ENCODE results near the gene HSPG2.
"Not testable (repeated sequence)": the region's sequence is repeated elsewhere in the genome, so short reads cannot be mapped to it uniquely, and the experiment has no call there.

HSPG2 gene

DNA sequence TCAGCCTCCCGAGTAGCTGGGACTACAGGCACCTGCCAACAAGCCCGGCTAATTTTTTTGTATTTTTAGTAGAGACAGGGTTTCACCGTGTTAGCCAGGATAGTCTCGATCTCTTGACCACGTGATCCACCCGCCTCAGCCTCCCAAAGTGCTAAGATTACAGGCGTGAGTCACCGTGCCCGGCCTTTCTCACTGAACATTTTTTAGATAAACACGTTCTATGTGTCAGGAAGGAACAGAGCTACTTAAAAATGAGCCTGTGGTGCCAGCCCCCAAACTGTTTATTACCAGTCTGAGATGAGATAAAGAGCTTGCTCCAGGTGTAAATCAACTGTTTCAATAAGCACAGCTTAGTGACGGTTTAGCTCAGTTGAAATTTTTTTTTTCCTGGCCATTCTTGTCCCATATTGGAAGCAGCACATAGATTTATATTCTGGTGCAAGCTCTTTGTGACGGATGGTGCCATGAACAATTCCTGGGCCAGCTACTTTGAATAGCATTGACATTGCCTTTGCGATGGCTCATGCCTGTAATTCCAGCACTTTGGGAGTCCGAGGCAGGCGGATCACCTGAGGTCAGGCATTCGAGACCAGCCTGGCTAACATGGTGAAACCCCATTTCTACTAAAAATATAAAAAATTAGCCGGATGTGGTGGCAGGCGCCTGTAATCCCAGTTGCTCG lies 6.0 kb upstream of the HSPG2 start:
- not testable (repeated sequence) for H3K9me3 ChIP-seq (ENCODE audit: control insufficient read depth in 5 of 5, low read length in 5 of 5); H3K9ac ChIP-seq (ENCODE audit: low read length in 5 of 5); H3K27me3 ChIP-seq (ENCODE audit: control insufficient read depth in 5 of 5, insufficient read depth in 4 of 5, low read length in 5 of 5); H3K27ac ChIP-seq (ENCODE audit: low read depth, low read length); H3K4me3 ChIP-seq (ENCODE audit: low read depth in 1 of 5, low read length in 5 of 5); H3K36me3 ChIP-seq (ENCODE audit: control insufficient read depth in 5 of 5, insufficient read depth in 5 of 5, low read length in 5 of 5)
- peaks cover 12 to 50% (median 34%) of the 10 kb centered on the region in 5 donors for H3K4me1 ChIP-seq (ENCODE audit: control insufficient read depth in 5 of 5, insufficient read depth in 5 of 5, low read length in 5 of 5)

DNA sequence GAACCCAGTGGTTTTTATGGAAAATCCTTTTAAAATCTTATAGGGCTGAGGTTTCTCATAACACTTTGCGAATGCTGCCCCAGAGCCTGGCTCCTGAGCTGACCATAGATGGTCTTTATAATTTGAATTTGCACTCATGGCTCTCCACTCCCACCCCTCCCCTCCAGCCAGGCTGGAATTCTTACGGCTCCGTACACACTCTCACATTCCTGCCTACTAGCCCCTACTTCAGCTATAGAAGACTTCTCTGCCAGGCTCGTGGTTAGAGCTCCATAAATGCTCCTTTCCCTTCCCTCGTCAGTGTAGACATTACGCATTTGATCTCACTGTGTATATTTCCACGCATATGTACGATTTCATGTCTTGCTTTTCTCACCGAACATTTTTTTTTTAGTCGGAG lies 5.4 kb upstream of the HSPG2 start:
- Histone ChIP-seq H3K9ac (ENCODE audit: low read length in 5 of 5) (no peak overlapping the region), H3K27me3 (ENCODE audit: control insufficient read depth in 5 of 5, insufficient read depth in 4 of 5, low read length in 5 of 5) (no peaks in the 10 kb centered on the region)

DNA sequence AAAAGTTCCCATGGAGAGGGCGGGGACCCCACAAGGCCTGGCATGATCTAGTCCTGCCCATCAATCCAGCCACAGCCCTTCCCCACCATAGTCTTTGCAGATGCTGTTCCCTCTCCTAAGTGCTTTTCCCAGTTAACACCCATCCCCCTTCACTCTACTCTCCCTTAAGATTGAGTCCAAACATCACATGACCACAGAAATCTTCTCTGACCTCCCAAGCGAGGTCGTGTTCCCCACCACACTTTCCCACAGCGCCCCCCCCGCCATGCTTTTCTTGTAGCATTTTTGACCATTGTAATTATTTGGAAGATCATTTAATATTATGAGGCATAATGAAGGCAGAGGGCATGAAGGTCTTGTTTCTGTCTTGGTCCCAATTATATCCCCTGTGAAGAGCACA lies 4.3 kb upstream of the HSPG2 start:
- no peaks in the 10 kb centered on the region for H3K36me3 ChIP-seq (ENCODE audit: control insufficient read depth in 5 of 5, insufficient read depth in 5 of 5, low read length in 5 of 5)
- no peak overlapping the region for H3K27ac ChIP-seq (ENCODE audit: low read depth, low read length)
- H3K9ac ChIP-seq (ENCODE audit: low read length in 5 of 5), result no peak overlapping the region
- H3K27me3 ChIP-seq (ENCODE audit: control insufficient read depth in 5 of 5, insufficient read depth in 4 of 5, low read length in 5 of 5), result no peaks in the 10 kb centered on the region
- H3K4me1 ChIP-seq (ENCODE audit: control insufficient read depth in 5 of 5, insufficient read depth in 5 of 5, low read length in 5 of 5), result peaks cover 16 to 48% (median 40%) of the 10 kb centered on the region in 5 donors
- no peaks in the 10 kb centered on the region for H3K9me3 ChIP-seq (ENCODE audit: control insufficient read depth in 5 of 5, low read length in 5 of 5)
- H3K4me3 ChIP-seq (ENCODE audit: low read depth in 1 of 5, low read length in 5 of 5), result no peak overlapping the region

More for the DNA sequence above, 5.4 kb upstream of the HSPG2 start:
- Histone ChIP-seq H3K36me3 (ENCODE audit: control insufficient read depth in 5 of 5, insufficient read depth in 5 of 5, low read length in 5 of 5) (no peaks in the 10 kb centered on the region), H3K9me3 (ENCODE audit: control insufficient read depth in 5 of 5, low read length in 5 of 5) (no peaks in the 10 kb centered on the region), H3K4me1 (ENCODE audit: control insufficient read depth in 5 of 5, insufficient read depth in 5 of 5, low read length in 5 of 5) (peaks cover 16 to 55% (median 40%) of the 10 kb centered on the region in 5 donors), H3K27ac (ENCODE audit: low read depth, low read length) (no peak overlapping the region), H3K4me3 (ENCODE audit: low read depth in 1 of 5, low read length in 5 of 5) (no peak overlapping the region)

DNA sequence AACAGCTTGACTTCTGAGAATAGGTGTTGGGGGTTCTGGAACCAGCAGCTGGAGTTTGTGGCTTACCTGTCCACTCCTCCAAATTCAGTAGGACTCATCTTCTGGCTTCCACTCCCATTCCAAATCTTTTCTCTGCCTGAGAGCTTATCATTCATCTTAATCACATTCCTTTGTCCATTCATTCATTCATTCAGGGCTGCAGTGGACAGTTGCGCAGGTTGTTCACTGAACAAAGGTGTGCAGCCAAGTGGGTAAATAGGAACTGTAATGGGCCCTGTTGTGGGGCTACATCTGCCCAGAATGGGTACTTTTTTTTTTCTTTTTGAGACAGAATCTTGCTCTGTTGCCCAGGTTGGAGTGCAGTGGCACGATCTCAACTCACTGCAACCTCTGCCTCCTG lies 3.4 kb upstream of the HSPG2 start:
- H3K9ac ChIP-seq (ENCODE audit: low read length in 5 of 5), result peak overlapping the region in 1 of 5 donors; percentile 47
- no peak overlapping the region for H3K4me3 ChIP-seq (ENCODE audit: low read depth in 1 of 5, low read length in 5 of 5)
- no peaks in the 10 kb centered on the region for H3K9me3 ChIP-seq (ENCODE audit: control insufficient read depth in 5 of 5, low read length in 5 of 5)
- no peaks in the 10 kb centered on the region for H3K36me3 ChIP-seq (ENCODE audit: control insufficient read depth in 5 of 5, insufficient read depth in 5 of 5, low read length in 5 of 5)
- H3K27ac ChIP-seq (ENCODE audit: low read depth, low read length), result peak overlapping the region; percentile 95
- no peaks in the 10 kb centered on the region for H3K27me3 ChIP-seq (ENCODE audit: control insufficient read depth in 5 of 5, insufficient read depth in 4 of 5, low read length in 5 of 5)
- peaks cover 16 to 56% (median 48%) of the 10 kb centered on the region in 5 donors for H3K4me1 ChIP-seq (ENCODE audit: control insufficient read depth in 5 of 5, insufficient read depth in 5 of 5, low read length in 5 of 5)

DNA sequence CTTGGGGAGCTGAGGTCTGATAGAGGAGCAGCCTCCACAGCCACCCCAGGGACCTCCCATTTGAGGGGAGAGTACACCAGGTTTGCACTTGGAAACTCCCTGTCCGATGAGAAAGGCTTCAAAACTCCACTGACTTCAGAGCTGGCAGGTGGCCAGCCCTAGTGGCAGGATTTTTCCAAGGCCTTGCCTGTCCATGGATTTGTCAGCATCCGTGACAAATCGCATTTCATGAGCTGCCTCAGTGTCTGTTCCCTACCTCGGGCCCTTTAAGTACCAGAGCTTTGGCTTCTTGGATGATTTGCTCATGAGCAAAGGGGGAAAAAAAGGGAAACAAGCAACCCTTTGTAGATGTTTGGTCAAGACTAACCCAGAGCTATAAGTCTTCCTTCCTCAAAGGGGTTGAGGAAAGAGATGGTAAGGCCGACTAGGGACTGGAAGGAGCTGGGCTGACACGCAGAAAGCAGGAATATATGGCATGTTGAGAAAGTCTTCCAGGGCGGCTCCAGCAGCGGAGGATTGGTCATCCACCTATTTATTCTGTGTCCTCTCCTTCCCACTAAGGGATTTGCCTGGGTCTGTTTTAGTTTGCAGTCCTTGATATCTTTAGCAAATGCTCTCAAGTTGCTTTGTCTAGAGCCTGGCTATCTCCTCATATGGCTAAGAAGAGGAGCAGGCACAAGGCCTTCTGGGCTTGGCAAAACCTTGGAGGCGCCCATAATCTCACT lies 2.7 kb upstream of the HSPG2 start:
- Histone ChIP-seq H3K9me3 (ENCODE audit: control insufficient read depth in 5 of 5, low read length in 5 of 5) (no peaks in the 10 kb centered on the region), H3K9ac (ENCODE audit: low read length in 5 of 5) (peak overlapping the region in 3 of 5 donors; percentile 10 to 47 (median 28)), H3K27me3 (ENCODE audit: control insufficient read depth in 5 of 5, insufficient read depth in 4 of 5, low read length in 5 of 5) (no peaks in the 10 kb centered on the region), H3K27ac (ENCODE audit: low read depth, low read length) (peak overlapping the region; percentile 95), H3K4me3 (ENCODE audit: low read depth in 1 of 5, low read length in 5 of 5) (no peak overlapping the region), H3K4me1 (ENCODE audit: control insufficient read depth in 5 of 5, insufficient read depth in 5 of 5, low read length in 5 of 5) (peaks cover 16 to 61% (median 55%) of the 10 kb centered on the region in 5 donors), H3K36me3 (ENCODE audit: control insufficient read depth in 5 of 5, insufficient read depth in 5 of 5, low read length in 5 of 5) (peaks cover 0 to 4% (median 0%) of the 10 kb centered on the region in 5 donors)

DNA sequence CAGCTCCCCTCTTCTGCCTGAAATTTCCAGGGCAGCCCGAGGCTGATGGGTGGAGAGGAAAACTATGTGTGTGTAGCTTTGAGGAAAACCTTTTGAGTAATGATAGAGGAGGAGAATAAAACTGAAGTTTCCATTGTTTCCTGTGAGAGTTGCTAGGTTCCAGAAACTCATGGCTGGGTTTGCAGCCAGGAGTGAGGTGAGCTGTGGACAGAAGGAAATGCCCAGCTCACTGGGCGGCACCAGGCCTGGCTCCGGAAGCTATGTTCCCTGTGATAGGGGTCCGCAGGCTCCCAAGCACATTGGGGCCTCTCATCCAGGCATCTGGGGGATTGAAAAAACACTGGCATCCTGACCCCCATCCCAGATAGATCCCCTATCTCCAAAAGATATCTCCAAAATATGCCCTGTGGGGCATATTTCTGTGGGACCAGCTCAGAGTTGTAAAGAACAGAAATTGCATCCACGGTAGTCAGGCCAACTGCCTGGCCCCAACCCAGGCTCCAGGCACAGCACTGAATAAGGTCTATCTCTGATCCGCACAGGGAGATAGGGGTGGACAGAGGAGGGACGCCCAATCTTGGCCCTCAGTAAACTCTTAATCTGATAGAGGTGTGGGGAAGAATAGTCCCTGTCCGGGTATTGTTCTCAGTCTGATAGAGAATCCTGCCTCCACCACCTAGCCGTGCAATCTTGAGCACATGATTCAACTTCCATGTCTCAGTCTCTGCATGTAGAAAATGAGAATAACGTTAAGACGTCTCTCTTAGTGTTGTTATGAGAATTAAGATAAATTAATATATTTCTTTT lies 1.8 kb upstream of the HSPG2 start:
- Histone ChIP-seq H3K4me3 (ENCODE audit: low read depth in 1 of 5, low read length in 5 of 5) (peak overlapping the region in 2 of 5 donors; percentile 11 to 20), H3K36me3 (ENCODE audit: control insufficient read depth in 5 of 5, insufficient read depth in 5 of 5, low read length in 5 of 5) (peaks cover 0 to 4% (median 0%) of the 10 kb centered on the region in 5 donors), H3K27me3 (ENCODE audit: control insufficient read depth in 5 of 5, insufficient read depth in 4 of 5, low read length in 5 of 5) (no peaks in the 10 kb centered on the region), H3K27ac (ENCODE audit: low read depth, low read length) (peak overlapping the region; percentile 95), H3K9me3 (ENCODE audit: control insufficient read depth in 5 of 5, low read length in 5 of 5) (no peaks in the 10 kb centered on the region), H3K9ac (ENCODE audit: low read length in 5 of 5) (peak overlapping the region in 3 of 5 donors; percentile 10 to 48 (median 43)), H3K4me1 (ENCODE audit: control insufficient read depth in 5 of 5, insufficient read depth in 5 of 5, low read length in 5 of 5) (peaks cover 18 to 62% (median 57%) of the 10 kb centered on the region in 5 donors)

DNA sequence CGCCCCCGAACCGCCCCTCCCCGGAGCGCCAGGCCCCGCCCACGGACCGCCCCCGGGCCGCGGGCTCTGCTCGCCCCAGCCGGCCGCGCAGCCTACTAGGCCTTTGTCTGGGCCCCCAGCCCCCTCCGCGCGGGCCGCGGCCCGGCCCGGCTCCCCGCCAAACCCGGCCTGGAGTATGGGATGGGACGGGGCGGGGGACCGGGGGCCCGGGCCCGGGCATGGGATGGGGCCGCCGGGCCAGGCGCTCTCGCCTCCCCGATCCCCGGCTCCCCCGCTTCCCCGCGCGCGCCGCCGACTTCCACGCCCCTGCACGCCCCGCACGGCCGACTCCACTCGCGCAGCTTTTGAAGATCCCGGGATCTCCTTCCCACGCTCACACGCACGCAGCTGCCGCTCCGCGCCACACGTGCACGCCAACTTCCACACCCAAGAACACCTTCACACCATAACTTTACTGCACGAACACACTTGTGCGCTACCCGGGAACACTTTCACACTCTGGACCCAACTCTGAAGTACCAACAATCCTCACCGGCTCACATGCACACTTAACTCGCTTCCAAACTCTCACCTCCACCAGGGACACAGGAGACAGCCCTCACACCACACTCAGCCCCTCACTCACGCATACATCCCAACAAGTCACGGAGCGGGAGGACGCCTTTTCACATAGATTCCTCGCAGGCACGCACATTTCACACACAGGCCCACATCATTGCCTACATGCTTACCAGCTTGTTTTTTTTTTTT lies 437 bp upstream of the HSPG2 start:
- peak overlapping the region in 3 of 5 donors; percentile 11 to 71 (median 42) for H3K9ac ChIP-seq (ENCODE audit: low read length in 5 of 5)
- H3K27ac ChIP-seq (ENCODE audit: low read depth, low read length), result peak overlapping the region; percentile 95
- H3K4me1 ChIP-seq (ENCODE audit: control insufficient read depth in 5 of 5, insufficient read depth in 5 of 5, low read length in 5 of 5), result peaks cover 21 to 74% (median 68%) of the 10 kb centered on the region in 5 donors
- H3K9me3 ChIP-seq (ENCODE audit: control insufficient read depth in 5 of 5, low read length in 5 of 5), result no peaks in the 10 kb centered on the region
- peaks cover 0 to 6% (median 0%) of the 10 kb centered on the region in 5 donors for H3K36me3 ChIP-seq (ENCODE audit: control insufficient read depth in 5 of 5, insufficient read depth in 5 of 5, low read length in 5 of 5)
- no peaks in the 10 kb centered on the region for H3K27me3 ChIP-seq (ENCODE audit: control insufficient read depth in 5 of 5, insufficient read depth in 4 of 5, low read length in 5 of 5)
- H3K4me3 ChIP-seq (ENCODE audit: low read depth in 1 of 5, low read length in 5 of 5), result peak overlapping the region; percentile 51 to 74 (median 60)

DNA sequence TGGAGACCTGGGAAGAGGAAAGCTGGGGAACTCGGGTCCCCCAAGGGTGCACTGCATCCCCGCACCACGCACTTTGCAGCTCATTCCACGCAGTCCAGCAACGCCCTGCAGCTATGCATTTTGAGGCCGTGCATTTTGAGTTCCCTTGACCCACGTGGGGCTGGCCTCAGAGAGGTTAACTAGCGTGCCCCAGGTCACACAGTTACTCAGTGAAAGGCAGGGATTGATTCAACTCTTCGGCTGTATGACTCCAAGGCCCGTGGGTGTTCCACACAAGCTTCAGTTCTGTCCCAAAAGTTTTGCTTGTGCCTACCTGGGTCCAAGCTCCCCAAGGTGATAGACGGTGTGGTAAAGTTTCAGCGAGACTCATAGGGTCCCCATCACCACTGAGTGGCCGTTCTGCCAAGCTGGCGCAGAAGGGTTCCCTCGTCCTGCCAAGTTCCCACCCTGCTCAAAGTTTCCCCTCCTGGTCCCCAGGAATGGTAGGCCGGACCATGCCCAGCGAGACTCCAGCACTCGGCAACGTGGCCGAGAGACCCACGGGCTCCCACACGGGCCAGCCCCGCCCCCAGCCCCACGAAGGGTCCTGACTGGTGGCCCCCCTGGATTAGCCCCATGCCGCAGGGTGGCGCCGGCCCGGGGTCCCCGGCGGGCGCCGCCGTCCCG lies 611 bp downstream of the HSPG2 start:
- H3K4me1 ChIP-seq (ENCODE audit: control insufficient read depth in 5 of 5, insufficient read depth in 5 of 5, low read length in 5 of 5), result peaks cover 24 to 82% (median 79%) of the 10 kb centered on the region in 5 donors

DNA sequence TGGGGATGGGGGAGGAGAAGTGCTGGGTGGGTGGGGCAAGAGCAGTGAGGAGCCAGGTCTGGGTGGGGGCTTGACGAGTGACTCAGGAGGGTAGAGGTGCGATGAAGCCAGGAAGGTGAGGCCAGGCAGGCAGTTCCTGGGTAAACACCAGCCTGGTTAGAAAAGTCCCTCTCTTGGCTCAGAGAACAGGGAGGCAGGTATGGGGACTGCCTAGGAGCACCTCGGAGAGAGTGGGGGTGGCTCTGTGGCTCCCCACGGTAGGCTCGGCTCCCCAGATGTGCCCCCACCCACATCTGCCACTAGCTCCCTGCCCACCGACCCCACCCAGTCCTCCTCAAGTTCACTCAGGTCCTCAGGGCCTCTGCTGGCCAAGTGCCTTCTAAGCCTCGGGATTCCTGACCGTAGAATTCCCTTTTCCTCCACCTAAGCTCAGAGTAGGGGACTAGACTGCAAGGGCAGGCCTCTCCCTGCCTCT lies 1.2 kb downstream of the HSPG2 start:
- H3K27ac ChIP-seq (ENCODE audit: low read depth, low read length), result peak overlapping the region; percentile 100
- H3K4me3 ChIP-seq (ENCODE audit: low read depth in 1 of 5, low read length in 5 of 5), result peak overlapping the region; percentile 90 to 99 (median 97)
- peak overlapping the region; percentile 85 to 98 (median 90) for H3K9ac ChIP-seq (ENCODE audit: low read length in 5 of 5)
- no peaks in the 10 kb centered on the region for H3K9me3 ChIP-seq (ENCODE audit: control insufficient read depth in 5 of 5, low read length in 5 of 5)
- H3K27me3 ChIP-seq (ENCODE audit: control insufficient read depth in 5 of 5, insufficient read depth in 4 of 5, low read length in 5 of 5), result no peaks in the 10 kb centered on the region
- H3K4me1 ChIP-seq (ENCODE audit: control insufficient read depth in 5 of 5, insufficient read depth in 5 of 5, low read length in 5 of 5), result peaks cover 28 to 88% (median 81%) of the 10 kb centered on the region in 5 donors
- peaks cover 0 to 8% (median 0%) of the 10 kb centered on the region in 5 donors for H3K36me3 ChIP-seq (ENCODE audit: control insufficient read depth in 5 of 5, insufficient read depth in 5 of 5, low read length in 5 of 5)

More for the DNA sequence above, 611 bp downstream of the HSPG2 start:
- peak overlapping the region; percentile 100 for H3K27ac ChIP-seq (ENCODE audit: low read depth, low read length)
- no peaks in the 10 kb centered on the region for H3K9me3 ChIP-seq (ENCODE audit: control insufficient read depth in 5 of 5, low read length in 5 of 5)
- H3K4me3 ChIP-seq (ENCODE audit: low read depth in 1 of 5, low read length in 5 of 5), result peak overlapping the region; percentile 90 to 99 (median 97)
- peaks cover 0 to 8% (median 0%) of the 10 kb centered on the region in 5 donors for H3K36me3 ChIP-seq (ENCODE audit: control insufficient read depth in 5 of 5, insufficient read depth in 5 of 5, low read length in 5 of 5)
- no peaks in the 10 kb centered on the region for H3K27me3 ChIP-seq (ENCODE audit: control insufficient read depth in 5 of 5, insufficient read depth in 4 of 5, low read length in 5 of 5)
- peak overlapping the region; percentile 85 to 98 (median 90) for H3K9ac ChIP-seq (ENCODE audit: low read length in 5 of 5)
